HEK293 (cell line): ENCODE data around the gene NAV2.

Experiments
- SALL2 ChIP-seq: fragments of 450-650 bp; formaldehyde crosslinking; IDR thresholded peaks from 2 replicates; pipeline ENCODE4 v1.5.0; 2017; ENCODE audit warnings: missing biosample characterization, mild to moderate bottlenecking, missing genetic modification characterization, borderline replicate concordance
- ZNF747 ChIP-seq: fragments of 450-650 bp; formaldehyde crosslinking; IDR thresholded peaks from 2 replicates; pipeline ENCODE4 v1.5.1; 2016; ENCODE audit warnings: missing biosample characterization, missing genetic modification characterization
- TF ChIP-seq, protein P1 (sequence below): fragments of 450-650 bp; formaldehyde crosslinking; IDR thresholded peaks from 2 replicates; pipeline ENCODE4 v1.5.1; 2016; ENCODE audit warnings: missing biosample characterization, missing genetic modification characterization

DNA sequence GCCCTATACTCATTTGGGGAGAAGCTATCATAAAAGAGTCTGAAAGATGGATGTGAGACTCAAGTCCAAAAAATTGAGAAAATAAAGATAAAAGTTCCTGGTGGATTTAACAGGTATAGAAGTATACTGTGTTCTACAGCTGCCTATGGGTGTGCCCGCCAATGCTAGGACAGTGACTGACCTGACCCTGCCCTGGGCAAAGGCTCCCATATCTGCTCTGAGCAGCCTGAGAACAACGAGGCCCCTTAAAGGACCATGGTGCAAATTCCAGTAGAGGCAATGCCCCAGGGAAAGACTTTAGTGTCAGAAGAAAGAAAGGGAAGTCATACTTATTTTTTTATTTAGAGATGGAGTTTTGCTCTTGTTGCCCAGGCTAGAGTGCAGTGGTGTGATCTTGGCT lies 181.8 kb downstream of the NAV2 start:
- TF ChIP-seq ZNF747 (tag by site-specific recombination) (no peak), SALL2 (tag by site-specific recombination) (no peak)
- TF ChIP-seq, protein P1, sequence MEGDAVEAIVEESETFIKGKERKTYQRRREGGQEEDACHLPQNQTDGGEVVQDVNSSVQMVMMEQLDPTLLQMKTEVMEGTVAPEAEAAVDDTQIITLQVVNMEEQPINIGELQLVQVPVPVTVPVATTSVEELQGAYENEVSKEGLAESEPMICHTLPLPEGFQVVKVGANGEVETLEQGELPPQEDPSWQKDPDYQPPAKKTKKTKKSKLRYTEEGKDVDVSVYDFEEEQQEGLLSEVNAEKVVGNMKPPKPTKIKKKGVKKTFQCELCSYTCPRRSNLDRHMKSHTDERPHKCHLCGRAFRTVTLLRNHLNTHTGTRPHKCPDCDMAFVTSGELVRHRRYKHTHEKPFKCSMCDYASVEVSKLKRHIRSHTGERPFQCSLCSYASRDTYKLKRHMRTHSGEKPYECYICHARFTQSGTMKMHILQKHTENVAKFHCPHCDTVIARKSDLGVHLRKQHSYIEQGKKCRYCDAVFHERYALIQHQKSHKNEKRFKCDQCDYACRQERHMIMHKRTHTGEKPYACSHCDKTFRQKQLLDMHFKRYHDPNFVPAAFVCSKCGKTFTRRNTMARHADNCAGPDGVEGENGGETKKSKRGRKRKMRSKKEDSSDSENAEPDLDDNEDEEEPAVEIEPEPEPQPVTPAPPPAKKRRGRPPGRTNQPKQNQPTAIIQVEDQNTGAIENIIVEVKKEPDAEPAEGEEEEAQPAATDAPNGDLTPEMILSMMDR (tag by site-specific recombination): no peak
